Measurements from ENCODE around the gene RRN3. TPM values are rescaled to one million over a fixed set of nuclear protein-coding genes. Genes with fewer than 3 reads are reported as not detected.

The RRN3 gene
- total and polyA plus RNA-seq, 8 donors, result 7.0 to 60.2 (median 14.2) TPM

Small RNA genes within 50 kb of the gene (small RNA-seq; reads per million reads assigned to genes)
- 0 reads per million in 4 donors for gene MIR1972-1

Other genes starting within 250 kb of the RRN3 start
- 100 to 1,000 TPM in 2 of 5 donors, 10 to 100 TPM in 3; 64.5 to 182 (median 78.8) TPM for gene NPIPA1, start 156.8 kb downstream of the RRN3 start, total RNA-seq
- 100 to 1,000 TPM in 1 of 3 donors, 10 to 100 TPM in 2; 33.9 to 114 (median 43.1) TPM for gene NPIPA1, start 156.8 kb downstream of the RRN3 start, polyA plus RNA-seq
- gene PDXDC1, start 119.2 kb downstream of the RRN3 start, total RNA-seq, result 100 to 1,000 TPM in 2 of 5 donors, 10 to 100 TPM in 3; 70.6 to 126 (median 97.5) TPM
- gene PDXDC1, start 119.2 kb downstream of the RRN3 start, polyA plus RNA-seq, result 10 to 100 TPM; 35.1 to 62.8 (median 53.0) TPM
- 100 to 1,000 TPM in 1 of 5 donors, 10 to 100 TPM in 3, 1 to 10 TPM in 1; 4.1 to 151 (median 51.1) TPM for gene NTAN1, start 38.2 kb downstream of the RRN3 start, total RNA-seq
- 10 to 100 TPM; 34.5 to 89.1 (median 56.8) TPM for gene NTAN1, start 38.2 kb downstream of the RRN3 start, polyA plus RNA-seq

All from stomach (tissue), 8 donors.